HL-60 (cell line): ENCODE measurements around the gene CCL3.
A peak's percentile ranks its signal among the peaks of the same experiment; 100 is the strongest.

Experiments
- DNase-seq, 2 experiments: peaks; one replicate each; pipeline ENCODE4 v3.0.0-alpha.2; 2010 to 2020; ENCODE audit warnings: low read depth in 1 of 2, low spot score in 1 of 2
- H3K27ac ChIP-seq: fragments of 250-450 bp; sonication (Bioruptor Pico); replicated peaks from 2 replicates; pipeline ENCODE4 v1.5.1; 2020; ENCODE audit warnings: mild to moderate bottlenecking, moderate library complexity
- H3K27me3 ChIP-seq: fragments of 250-450 bp; sonication (Bioruptor Pico); 2 replicates; pipeline ENCODE4 v1.5.1; 2021; ENCODE audit warnings: mild to moderate bottlenecking, moderate library complexity; ENCODE audit not compliant: insufficient read depth, poor library complexity, severe bottlenecking
- H3K4me3 ChIP-seq: replicated peaks from 2 replicates; pipeline ENCODE4 v1.5.1; 2011; ENCODE audit warnings: mild to moderate bottlenecking, control low read depth, low read length; ENCODE audit not compliant: insufficient read depth
- GABPA ChIP-seq: IDR thresholded peaks from 2 replicates; pipeline ENCODE4 v1.6.1; 2012; ENCODE audit warnings: low read depth
- POLR2AphosphoS5 ChIP-seq: IDR thresholded peaks from 2 replicates; pipeline ENCODE4 v1.6.1; 2012; ENCODE audit warnings: low read depth
- SPI1 ChIP-seq: IDR thresholded peaks from 2 replicates; pipeline ENCODE4 v1.6.1; 2012; ENCODE audit warnings: low read depth, mild to moderate bottlenecking, borderline replicate concordance
- TF ChIP-seq, protein P1 (sequence below): IDR thresholded peaks from one replicate; pipeline ENCODE4 v1.5.1; 2011; ENCODE audit warnings: low read length, control low read depth, inconsistent platforms; ENCODE audit not compliant: insufficient read depth
- TF ChIP-seq, protein P2 (sequence below): IDR thresholded peaks from 2 replicates; pipeline ENCODE4 v1.6.1; 2012; ENCODE audit warnings: low read depth; ENCODE audit not compliant: insufficient replicate concordance

Gene CCL3

DNA sequence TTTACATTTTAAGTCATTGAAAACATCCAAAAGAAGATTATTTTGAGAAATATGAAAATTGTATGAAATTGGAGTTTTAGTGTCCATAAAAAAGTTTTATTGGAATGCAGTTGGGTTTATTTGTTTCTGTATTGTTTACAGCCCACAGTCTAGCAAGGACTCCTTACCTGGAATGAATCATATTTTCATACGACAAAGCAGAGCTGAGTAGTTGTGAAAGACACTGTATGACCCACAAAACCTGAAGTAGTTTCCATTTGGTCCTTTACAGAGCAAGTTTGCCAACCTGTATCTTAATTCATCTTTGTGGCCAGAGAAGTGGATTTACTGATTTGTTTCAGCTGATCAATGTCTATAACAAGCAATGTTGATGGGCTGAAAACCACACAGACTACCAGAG, 15.6 kb downstream of the CCL3 start:
- H3K27ac ChIP-seq = no peak overlapping the region
- no peaks in the 10 kb centered on the region for H3K27me3 ChIP-seq

GRCh38 chr17:36072431-36073121, 17.4 kb downstream of the CCL3 start:
- H3K27me3 ChIP-seq = no peaks in the 10 kb centered on the region
- peak in 1 of 2 experiments; percentile 59 for DNase-seq
- TF ChIP-seq, protein P1, sequence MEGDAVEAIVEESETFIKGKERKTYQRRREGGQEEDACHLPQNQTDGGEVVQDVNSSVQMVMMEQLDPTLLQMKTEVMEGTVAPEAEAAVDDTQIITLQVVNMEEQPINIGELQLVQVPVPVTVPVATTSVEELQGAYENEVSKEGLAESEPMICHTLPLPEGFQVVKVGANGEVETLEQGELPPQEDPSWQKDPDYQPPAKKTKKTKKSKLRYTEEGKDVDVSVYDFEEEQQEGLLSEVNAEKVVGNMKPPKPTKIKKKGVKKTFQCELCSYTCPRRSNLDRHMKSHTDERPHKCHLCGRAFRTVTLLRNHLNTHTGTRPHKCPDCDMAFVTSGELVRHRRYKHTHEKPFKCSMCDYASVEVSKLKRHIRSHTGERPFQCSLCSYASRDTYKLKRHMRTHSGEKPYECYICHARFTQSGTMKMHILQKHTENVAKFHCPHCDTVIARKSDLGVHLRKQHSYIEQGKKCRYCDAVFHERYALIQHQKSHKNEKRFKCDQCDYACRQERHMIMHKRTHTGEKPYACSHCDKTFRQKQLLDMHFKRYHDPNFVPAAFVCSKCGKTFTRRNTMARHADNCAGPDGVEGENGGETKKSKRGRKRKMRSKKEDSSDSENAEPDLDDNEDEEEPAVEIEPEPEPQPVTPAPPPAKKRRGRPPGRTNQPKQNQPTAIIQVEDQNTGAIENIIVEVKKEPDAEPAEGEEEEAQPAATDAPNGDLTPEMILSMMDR = peak; percentile 73
- no peak for TF ChIP-seq SPI1
- H3K27ac ChIP-seq = no peak overlapping the region
- no peak overlapping the region for H3K4me3 ChIP-seq

More for the DNA sequence above, 15.6 kb downstream of the CCL3 start:
- TF ChIP-seq, protein P1 = no peak
- no peak for DNase-seq
- H3K4me3 ChIP-seq = no peak overlapping the region

DNA sequence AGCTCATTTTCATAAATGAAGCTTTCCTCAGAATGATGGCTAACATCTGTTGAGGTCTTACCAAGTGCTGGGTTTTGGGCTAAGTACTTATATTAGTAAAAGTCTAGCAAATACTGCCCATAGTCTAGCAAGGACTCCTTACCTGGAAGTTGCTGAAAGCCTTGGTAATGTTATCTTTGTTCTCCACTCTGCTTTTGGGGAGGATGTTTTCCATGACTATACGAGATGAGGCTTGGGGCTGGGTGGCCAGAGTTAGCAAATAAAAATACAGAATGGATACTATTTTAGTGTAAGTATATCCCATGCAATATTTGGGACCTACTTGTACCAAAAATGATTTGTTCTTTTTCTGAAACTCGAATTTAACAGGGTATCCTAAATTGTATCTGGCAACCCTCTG, 18.2 kb downstream of the CCL3 start:
- Histone ChIP-seq H3K4me3 (no peak overlapping the region), H3K27me3 (no peaks in the 10 kb centered on the region), H3K27ac (no peak overlapping the region)
- TF ChIP-seq, protein P1 = no peak
- TF ChIP-seq, protein P2, sequence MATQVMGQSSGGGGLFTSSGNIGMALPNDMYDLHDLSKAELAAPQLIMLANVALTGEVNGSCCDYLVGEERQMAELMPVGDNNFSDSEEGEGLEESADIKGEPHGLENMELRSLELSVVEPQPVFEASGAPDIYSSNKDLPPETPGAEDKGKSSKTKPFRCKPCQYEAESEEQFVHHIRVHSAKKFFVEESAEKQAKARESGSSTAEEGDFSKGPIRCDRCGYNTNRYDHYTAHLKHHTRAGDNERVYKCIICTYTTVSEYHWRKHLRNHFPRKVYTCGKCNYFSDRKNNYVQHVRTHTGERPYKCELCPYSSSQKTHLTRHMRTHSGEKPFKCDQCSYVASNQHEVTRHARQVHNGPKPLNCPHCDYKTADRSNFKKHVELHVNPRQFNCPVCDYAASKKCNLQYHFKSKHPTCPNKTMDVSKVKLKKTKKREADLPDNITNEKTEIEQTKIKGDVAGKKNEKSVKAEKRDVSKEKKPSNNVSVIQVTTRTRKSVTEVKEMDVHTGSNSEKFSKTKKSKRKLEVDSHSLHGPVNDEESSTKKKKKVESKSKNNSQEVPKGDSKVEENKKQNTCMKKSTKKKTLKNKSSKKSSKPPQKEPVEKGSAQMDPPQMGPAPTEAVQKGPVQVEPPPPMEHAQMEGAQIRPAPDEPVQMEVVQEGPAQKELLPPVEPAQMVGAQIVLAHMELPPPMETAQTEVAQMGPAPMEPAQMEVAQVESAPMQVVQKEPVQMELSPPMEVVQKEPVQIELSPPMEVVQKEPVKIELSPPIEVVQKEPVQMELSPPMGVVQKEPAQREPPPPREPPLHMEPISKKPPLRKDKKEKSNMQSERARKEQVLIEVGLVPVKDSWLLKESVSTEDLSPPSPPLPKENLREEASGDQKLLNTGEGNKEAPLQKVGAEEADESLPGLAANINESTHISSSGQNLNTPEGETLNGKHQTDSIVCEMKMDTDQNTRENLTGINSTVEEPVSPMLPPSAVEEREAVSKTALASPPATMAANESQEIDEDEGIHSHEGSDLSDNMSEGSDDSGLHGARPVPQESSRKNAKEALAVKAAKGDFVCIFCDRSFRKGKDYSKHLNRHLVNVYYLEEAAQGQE = no peak
- TF ChIP-seq GABPA = no peak
- TF ChIP-seq POLR2AphosphoS5 = no peak
- no peak for TF ChIP-seq SPI1
- DNase-seq = no peak

GRCh38 chr17:36070427-36070826, 19.5 kb downstream of the CCL3 start:
- Histone ChIP-seq H3K27ac (no peak overlapping the region), H3K4me3 (no peak overlapping the region), H3K27me3 (no peaks in the 10 kb centered on the region)
- no peak for TF ChIP-seq SPI1
- no peak for TF ChIP-seq GABPA
- TF ChIP-seq, protein P1 = no peak
- no peak for TF ChIP-seq POLR2AphosphoS5
- no peak for DNase-seq
